Tibial nerve (tissue), 4 donors: ENCODE results near the gene ITGA11. TPM values are rescaled to one million over a fixed set of nuclear protein-coding genes. Genes with fewer than 3 reads are reported as not detected.

Experiments used
- DNase-seq, 2 donors: peaks; one replicate each; pipeline ENCODE4 v3.0.0-alpha.2; 2019; ENCODE audit warnings: low spot score in 2 of 2
- H3K27ac ChIP-seq, 4 donors: fragments of 200-600 bp; sonication (generic) in 3 of 4; one replicate each; pipeline ENCODE4 v1.5.1; 2017 to 2019; ENCODE audit warnings: mild to moderate bottlenecking in 1 of 4
- H3K27me3 ChIP-seq, 2 donors: fragments of 200-600 bp; sonication (generic) in 1 of 2; one replicate each; pipeline versions ENCODE4 v1.5.1 to v1.6.0; 2017 to 2019
- H3K36me3 ChIP-seq, 3 donors: fragments of 200-600 bp; sonication (generic); one replicate each; pipeline ENCODE4 v1.5.1; 2018 to 2019
- H3K4me1 ChIP-seq, 4 donors: fragments of 200-600 bp; sonication (generic) in 3 of 4; one replicate each; pipeline ENCODE4 v1.5.1; 2017 to 2019
- H3K4me3 ChIP-seq, 4 donors: fragments of 200-600 bp; sonication (generic) in 3 of 4; one replicate each; pipeline ENCODE4 v1.5.1; 2017 to 2019; ENCODE audit warnings: mild to moderate bottlenecking in 1 of 4, moderate library complexity in 1 of 4
- H3K9me3 ChIP-seq, 4 donors: fragments of 200-600 bp; sonication (generic) in 3 of 4; one replicate each; pipeline ENCODE4 v1.5.1; 2017 to 2019
- CTCF ChIP-seq, 5 experiments: fragments of 200-600 bp in 3 of 5; fragments of 450-650 bp in 2 of 5; sonication (generic) in 3 of 5; IDR thresholded peaks; one replicate each; pipeline ENCODE4 v1.5.1; 2016 to 2019; ENCODE audit warnings: antibody characterized with exemption in 5 of 5, mild to moderate bottlenecking in 3 of 5, moderate library complexity in 2 of 5
- EP300 ChIP-seq, 2 donors: sonication (generic); formaldehyde crosslinking; IDR thresholded peaks; one replicate each; pipeline ENCODE4 v1.6.1; 2017; ENCODE audit warnings: antibody characterized with exemption in 2 of 2, mild to moderate bottlenecking in 1 of 2
- POLR2A ChIP-seq, 2 donors: fragments of 450-650 bp; IDR thresholded peaks; one replicate each; pipeline ENCODE4 v1.6.1; 2017; ENCODE audit warnings: antibody characterized with exemption in 2 of 2, mild to moderate bottlenecking in 2 of 2, moderate library complexity in 2 of 2
- WGBS, 2 donors: methylation state at CpG; one replicate each; pipeline ENCODE4 v1.1.5; 2018; 5-methylcytosine and 5-hydroxymethylcytosine counted together
- total RNA-seq, 4 donors: library from RNA; depleted of rRNA; stranded (reverse); fragments of >200 nt; gene quantifications; one replicate each; pipeline ENCODE4 v1.1.0, GENCODE V29; 2016

Gene ITGA11
- total RNA-seq, 4 donors from 2014 or later: 2.7 to 12.1 (median 6.9) TPM

- no peak for DNase-seq
- Histone ChIP-seq H3K27ac (peak overlapping the region in 2 of 4 donors; percentile 5 to 99), H3K27me3 (no peaks in the 10 kb centered on the region), H3K36me3 (peaks cover 0 to 16% (median 0%) of the 10 kb centered on the region in 3 donors), H3K4me1 (peaks cover 0 to 89% (median 43%) of the 10 kb centered on the region in 4 donors), H3K9me3 (no peaks in the 10 kb centered on the region), H3K4me3 (no peak overlapping the region)
- 68 to 74% methylated on average over 2 of the region's 2 CpGs for WGBS, 2 donors
- no peak for TF ChIP-seq POLR2A (IDR thresholded peaks at IDR 0.05)
- TF ChIP-seq CTCF (IDR thresholded peaks at IDR 0.05): no peak
- no peak for TF ChIP-seq EP300 (IDR thresholded peaks at IDR 0.05)
Measured at GRCh38 chr15:68283401-68283800, 148.6 kb downstream of the ITGA11 start.

- DNase-seq: no peak
- Histone ChIP-seq H3K4me3 (peak overlapping the region in 3 of 4 donors; percentile 3 to 99 (median 74)), H3K36me3 (peaks cover 0 to 16% (median 0%) of the 10 kb centered on the region in 3 donors), H3K27me3 (no peaks in the 10 kb centered on the region), H3K9me3 (no peaks in the 10 kb centered on the region), H3K4me1 (peaks cover 0 to 73% (median 39%) of the 10 kb centered on the region in 4 donors), H3K27ac (peak overlapping the region; percentile 8 to 99 (median 60))
- WGBS, 2 donors: 11 to 12% methylated on average over 1 of the region's 1 CpG
- TF ChIP-seq CTCF (IDR thresholded peaks at IDR 0.05) (no peak), EP300 (IDR thresholded peaks at IDR 0.05) (no peak), POLR2A (IDR thresholded peaks at IDR 0.05) (no peak)
Measured at GRCh38 chr15:68281008-68281407, 151.0 kb downstream of the ITGA11 start.

GRCh38 chr15:68279779-68280753 lies 151.9 kb downstream of the ITGA11 start:
- Histone ChIP-seq H3K27ac (peak overlapping the region; percentile 96 to 99 (median 98)), H3K4me1 (peaks cover 0 to 68% (median 39%) of the 10 kb centered on the region in 4 donors), H3K9me3 (no peaks in the 10 kb centered on the region), H3K36me3 (peaks cover 0 to 12% (median 0%) of the 10 kb centered on the region in 3 donors), H3K4me3 (peak overlapping the region; percentile 61 to 99 (median 86)), H3K27me3 (no peaks in the 10 kb centered on the region)
- 32 to 35% methylated on average over 11 of the region's 11 CpGs for WGBS, 2 donors
- TF ChIP-seq CTCF (IDR thresholded peaks at IDR 0.05): no peak
- no peak for TF ChIP-seq EP300 (IDR thresholded peaks at IDR 0.05)
- no peak for TF ChIP-seq POLR2A (IDR thresholded peaks at IDR 0.05)
- DNase-seq: no peak

- Histone ChIP-seq H3K4me3 (peak overlapping the region; percentile 61 to 99 (median 86)), H3K4me1 (peaks cover 0 to 59% (median 39%) of the 10 kb centered on the region in 4 donors), H3K9me3 (no peaks in the 10 kb centered on the region), H3K27ac (peak overlapping the region; percentile 96 to 99 (median 98)), H3K27me3 (no peaks in the 10 kb centered on the region), H3K36me3 (no peaks in the 10 kb centered on the region)
- DNase-seq: no peak
- WGBS, 2 donors: 1% methylated on average over 23 of the region's 23 CpGs
- TF ChIP-seq EP300 (IDR thresholded peaks at IDR 0.05) (no peak), CTCF (IDR thresholded peaks at IDR 0.05) (no peak), POLR2A (IDR thresholded peaks at IDR 0.05) (no peak)
Measured at GRCh38 chr15:68278595-68279405, 153.2 kb downstream of the ITGA11 start.
